ENCODE data around the gene ALPK3. TPM values are rescaled to one million over a fixed set of nuclear protein-coding genes. Genes with fewer than 3 reads are reported as not detected.

ALPK3 gene
- total RNA-seq, 1 experiment from 2014 or later = 16.5 TPM

- TF ChIP-seq IRF1 (CRISPR knock-in tag; IDR thresholded peaks at IDR 0.05) = no peak
- TF ChIP-seq HMGA2 (CRISPR knock-in tag; IDR thresholded peaks at IDR 0.05) = no peak
- TF ChIP-seq, protein P1, sequence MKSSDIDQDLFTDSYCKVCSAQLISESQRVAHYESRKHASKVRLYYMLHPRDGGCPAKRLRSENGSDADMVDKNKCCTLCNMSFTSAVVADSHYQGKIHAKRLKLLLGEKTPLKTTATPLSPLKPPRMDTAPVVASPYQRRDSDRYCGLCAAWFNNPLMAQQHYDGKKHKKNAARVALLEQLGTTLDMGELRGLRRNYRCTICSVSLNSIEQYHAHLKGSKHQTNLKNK (CRISPR knock-in tag; IDR thresholded peaks at IDR 0.05) = no peak
- TF ChIP-seq RELA (CRISPR knock-in tag; IDR thresholded peaks at IDR 0.05; ENCODE audit: borderline replicate concordance) = no peak
- no peak for TF ChIP-seq ERG (CRISPR knock-in tag; IDR thresholded peaks at IDR 0.05)
- TF ChIP-seq TCF7 (CRISPR knock-in tag; IDR thresholded peaks at IDR 0.05; ENCODE audit: low read depth) = no peak
- TF ChIP-seq MAX (CRISPR knock-in tag; IDR thresholded peaks at IDR 0.05) = no peak
Observed at GRCh38 chr15:84890670-84891162, 73.6 kb downstream of the ALPK3 start (continued).

- ChIA-PET CTCF (interaction anchor here (1.6 kb wide), 1 partner anchor 37 kb away, joined by 4 read pairs; no protein-coding TSS in a partner anchor), POLR2A (no interaction called here)
- Mint-ChIP-seq H3K27ac (no peak overlapping the region), H3K4me1 (peaks cover 4% of the 10 kb centered on the region), H3K4me3 (no peak overlapping the region), H3K36me3 (no peaks in the 10 kb centered on the region), H3K27me3 (ENCODE audit: low read depth) (no peaks in the 10 kb centered on the region; the same call in 1 of the 2 replicates), H3K9me3 (no peaks in the 10 kb centered on the region)
- DNase-seq (ENCODE audit: low spot score) (no peak), ATAC-seq (no peak)
- TF ChIP-seq MXD4 (CRISPR knock-in tag; IDR thresholded peaks at IDR 0.05; ENCODE audit: borderline replicate concordance) (no peak), CREM (CRISPR knock-in tag; IDR thresholded peaks at IDR 0.05) (no peak), ETV6 (CRISPR knock-in tag; IDR thresholded peaks at IDR 0.05) (no peak), SOX15 (CRISPR knock-in tag; IDR thresholded peaks at IDR 0.05) (no peak), ARID4B (CRISPR knock-in tag; IDR thresholded peaks at IDR 0.05; ENCODE audit: borderline replicate concordance) (no peak)
Observed at GRCh38 chr15:84891339-84891738, 74.2 kb downstream of the ALPK3 start.

DNA sequence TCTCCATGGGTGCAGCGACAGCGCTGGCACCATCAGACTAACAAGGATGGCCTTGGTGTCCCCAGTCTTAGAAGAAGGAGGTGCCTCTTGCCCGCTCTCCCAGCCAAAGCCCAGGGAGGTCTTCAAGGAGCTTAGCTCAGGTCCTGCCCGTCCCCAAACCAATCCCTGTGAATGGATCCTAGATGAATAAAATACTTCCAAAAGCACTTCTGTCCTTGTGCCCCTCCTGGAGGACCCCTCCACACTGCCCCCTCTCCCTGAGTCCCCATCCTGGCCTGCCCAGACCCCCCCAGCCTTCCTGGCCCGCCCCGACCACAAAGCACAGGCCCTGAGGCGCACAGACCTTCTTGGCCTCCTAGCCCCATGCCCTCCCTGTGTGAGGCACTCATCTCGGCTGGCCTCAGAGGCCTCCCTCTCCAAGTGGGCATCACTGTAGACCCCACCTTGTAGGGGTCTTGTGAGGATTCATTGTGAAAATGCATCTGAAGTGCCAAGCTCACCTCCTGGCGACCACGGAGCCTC, 75.7 kb downstream of the ALPK3 start:
- TF ChIP-seq TCF7 (CRISPR knock-in tag; IDR thresholded peaks at IDR 0.05; ENCODE audit: low read depth) (no peak), OVOL2 (CRISPR knock-in tag; IDR thresholded peaks at IDR 0.05; ENCODE audit: borderline replicate concordance) (no peak), STAT6 (CRISPR knock-in tag; conservative IDR thresholded peaks at IDR 0.05; ENCODE audit: low read depth) (no peak), RORB (CRISPR knock-in tag; IDR thresholded peaks at IDR 0.05) (no peak), MAX (CRISPR knock-in tag; IDR thresholded peaks at IDR 0.05) (no peak), FOXK1 (CRISPR knock-in tag; IDR thresholded peaks at IDR 0.05) (no peak)
- ATAC-seq = no peak
- Mint-ChIP-seq H3K4me1 (peaks cover 4% of the 10 kb centered on the region), H3K36me3 (no peaks in the 10 kb centered on the region), H3K4me3 (no peak overlapping the region), H3K27ac (no peak overlapping the region), H3K9me3 (no peaks in the 10 kb centered on the region), H3K27me3 (ENCODE audit: low read depth) (no peaks in the 10 kb centered on the region; the same call in 1 of the 2 replicates)
- no peak for DNase-seq (ENCODE audit: low spot score)
- CTCF ChIA-PET = interaction anchor here (1.1 kb wide), 1 partner anchor 15 kb away, joined by 4 read pairs; no protein-coding TSS in a partner anchor
- POLR2A ChIA-PET = no interaction called here
